Jurkat, Clone E6-1 (cell line): ENCODE results near the gene UCK2.

ENCODE experiments used
- DNase-seq: peaks from one replicate; pipeline ENCODE4 v3.0.0-alpha.2; 2011; ENCODE audit warnings: low read depth, low spot score
- H3K4me3 ChIP-seq: 2 replicates; pipeline ENCODE4 v1.5.1; 2011; ENCODE audit warnings: mild to moderate bottlenecking, low read length, control low read depth, moderate library complexity

The UCK2 gene

DNA sequence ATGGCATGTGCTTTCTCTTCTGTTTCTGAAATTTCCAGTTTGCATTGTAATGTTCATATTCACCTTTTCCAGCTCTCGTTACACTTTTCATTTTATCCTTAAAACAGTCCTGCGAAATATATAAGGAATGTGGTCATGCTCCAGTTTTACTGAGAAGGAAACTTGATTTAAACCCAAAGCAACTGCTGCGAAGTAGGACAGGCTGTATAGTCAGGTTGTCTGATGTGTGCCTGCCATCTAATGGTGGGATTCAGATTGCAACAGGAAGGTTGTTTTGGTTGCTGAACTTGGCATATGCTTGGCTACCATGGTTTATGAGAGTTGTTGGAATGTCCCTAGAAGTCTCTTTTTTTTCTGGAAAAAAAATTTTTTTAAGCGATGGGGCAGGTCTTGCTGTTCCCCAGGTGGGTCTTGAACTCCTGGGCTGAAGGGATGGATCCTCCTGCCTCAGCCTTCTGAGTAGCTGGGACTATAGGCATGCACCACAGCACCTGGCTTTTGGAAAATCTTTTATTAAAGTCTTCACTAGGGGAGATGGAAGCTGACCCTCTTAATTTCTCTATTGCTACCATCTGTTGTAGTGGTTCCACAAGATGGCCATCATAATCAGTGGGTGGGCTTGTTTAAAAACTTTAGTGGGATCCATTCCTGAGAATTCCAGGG lies 86.9 kb downstream of the UCK2 start:
- no peak overlapping the region for H3K4me3 ChIP-seq
- DNase-seq: peak; percentile 84

DNA sequence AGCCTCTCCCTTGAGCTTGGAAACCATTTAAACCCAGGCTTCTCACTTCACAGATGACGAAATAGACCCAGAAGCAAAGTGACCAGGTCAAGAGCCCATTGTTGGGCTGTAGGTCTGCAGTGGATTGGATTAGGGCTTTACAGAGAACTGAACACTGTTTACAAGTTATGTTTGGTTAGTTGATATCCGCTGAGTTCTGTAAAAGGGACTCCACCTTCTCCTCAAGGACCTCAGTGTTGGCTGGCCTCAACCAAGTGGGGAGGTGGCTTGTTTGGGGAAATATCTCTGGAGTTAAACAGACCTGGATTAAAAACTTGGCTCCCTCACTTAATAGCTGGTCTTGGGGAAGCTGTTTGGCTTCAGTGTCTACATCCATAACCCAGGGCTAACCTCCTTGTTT lies 88.1 kb downstream of the UCK2 start:
- H3K4me3 ChIP-seq: no peak overlapping the region
- no peak for DNase-seq

DNA sequence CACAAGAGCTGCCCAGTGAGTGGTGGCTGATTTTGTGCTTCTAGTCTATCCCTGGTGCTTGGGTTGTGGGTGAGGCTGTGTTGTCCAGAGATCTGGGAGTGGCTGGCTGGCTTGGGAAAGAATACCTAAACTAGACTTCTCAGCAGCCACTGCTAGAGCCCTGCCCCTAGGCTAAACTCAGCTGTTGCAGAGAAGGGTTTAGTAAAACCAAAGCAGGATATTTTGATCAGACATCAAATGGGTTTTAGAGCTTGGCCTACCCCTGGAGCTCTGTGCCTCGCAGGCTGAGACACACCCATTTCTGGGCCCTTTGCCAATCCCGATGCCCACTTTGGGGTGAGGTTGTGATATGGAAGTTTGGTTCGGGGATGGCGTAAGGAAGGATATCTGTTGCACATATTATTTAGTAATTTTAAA lies 88.5 kb downstream of the UCK2 start:
- no peak for DNase-seq
- H3K4me3 ChIP-seq: no peak overlapping the region

DNA sequence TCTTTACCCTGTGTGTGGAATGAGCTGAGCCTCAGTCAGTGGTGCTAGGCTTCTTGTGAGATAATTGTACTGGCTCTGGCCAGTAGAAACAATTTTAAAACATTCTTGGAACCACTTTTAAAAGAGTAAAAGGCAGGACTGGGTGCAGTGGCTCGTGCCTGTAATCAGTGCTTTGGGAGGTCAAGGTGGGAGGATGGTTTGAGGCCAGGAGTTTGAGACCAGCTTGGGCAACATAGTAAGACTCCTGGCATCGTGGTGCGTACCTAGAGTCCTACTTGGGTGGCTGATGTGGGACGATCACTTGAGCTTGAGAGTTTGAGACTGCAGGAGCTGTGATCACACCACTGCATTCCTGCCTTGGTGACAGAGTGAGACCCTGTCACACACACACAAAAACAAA lies 89.8 kb downstream of the UCK2 start:
- no peak overlapping the region for H3K4me3 ChIP-seq
- no peak for DNase-seq

DNA sequence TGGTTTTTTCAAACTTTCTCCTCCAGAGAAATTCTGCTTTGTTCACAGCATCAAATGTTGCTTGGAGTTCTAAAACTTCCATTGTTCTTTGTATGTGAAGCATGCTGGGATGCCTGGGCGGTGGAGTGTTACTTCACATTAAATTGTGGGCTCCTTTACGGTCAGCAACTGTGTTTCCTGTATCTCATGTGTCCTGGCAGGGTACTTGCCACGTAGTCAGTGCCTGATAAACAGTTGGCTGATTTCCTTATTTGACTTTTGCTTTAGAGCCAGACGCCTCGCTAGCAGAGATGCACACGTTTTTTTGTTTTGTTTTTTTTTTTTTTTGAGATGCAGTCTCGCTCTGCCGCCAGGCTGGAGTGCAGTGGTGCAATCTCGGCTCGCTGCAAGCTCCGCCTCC lies 96.7 kb downstream of the UCK2 start:
- H3K4me3 ChIP-seq: no peak overlapping the region
- DNase-seq: no peak

DNA sequence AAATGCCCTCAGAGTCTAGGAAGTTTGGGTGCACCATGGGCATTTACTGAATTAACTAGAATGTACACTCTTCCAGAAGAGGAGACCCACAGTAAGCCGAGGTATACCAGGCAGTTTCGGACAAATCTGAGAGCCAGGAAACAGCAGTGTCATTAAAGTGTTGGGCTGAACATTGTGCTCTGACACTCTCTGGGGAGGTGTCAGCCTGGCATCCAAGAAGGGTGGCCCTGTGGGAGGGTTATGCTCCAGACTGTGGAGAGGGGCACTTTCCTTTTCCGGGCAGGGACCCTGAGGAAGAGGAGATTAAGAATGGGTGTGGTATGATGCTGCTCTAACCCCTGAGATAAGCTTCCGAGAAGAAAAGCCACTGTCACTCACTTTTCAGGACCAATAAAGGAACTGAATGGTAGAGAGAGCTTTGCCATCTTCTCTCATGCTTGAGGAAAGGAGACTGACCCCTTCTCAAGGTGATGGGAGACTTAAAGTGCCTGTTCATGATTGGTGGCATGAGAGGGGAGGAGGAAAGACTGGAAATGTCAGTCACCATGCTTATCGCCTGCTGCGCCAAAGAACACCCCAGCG lies 98.2 kb downstream of the UCK2 start:
- H3K4me3 ChIP-seq: no peak overlapping the region
- no peak for DNase-seq

DNA sequence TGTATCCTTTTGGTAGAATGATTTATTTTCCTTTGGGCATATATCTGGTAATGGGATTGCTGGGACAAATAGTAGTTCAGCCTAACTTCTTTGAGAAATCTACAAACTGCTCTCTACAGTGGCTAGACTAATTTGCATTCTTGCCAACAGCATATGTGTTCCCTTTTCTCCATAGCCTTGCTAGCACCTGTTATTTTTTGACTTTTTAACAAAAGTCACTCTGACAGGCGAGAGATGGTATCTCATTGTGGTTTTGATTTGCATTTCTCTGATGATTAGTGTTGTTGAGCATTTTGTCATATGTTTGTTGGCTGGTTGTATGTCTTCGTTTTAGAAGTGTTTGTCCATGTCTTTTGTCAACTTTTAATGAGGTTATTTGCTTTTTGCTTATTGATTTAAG lies 99.8 kb downstream of the UCK2 start:
- peak; percentile 63 for DNase-seq
- H3K4me3 ChIP-seq: no peak overlapping the region

DNA sequence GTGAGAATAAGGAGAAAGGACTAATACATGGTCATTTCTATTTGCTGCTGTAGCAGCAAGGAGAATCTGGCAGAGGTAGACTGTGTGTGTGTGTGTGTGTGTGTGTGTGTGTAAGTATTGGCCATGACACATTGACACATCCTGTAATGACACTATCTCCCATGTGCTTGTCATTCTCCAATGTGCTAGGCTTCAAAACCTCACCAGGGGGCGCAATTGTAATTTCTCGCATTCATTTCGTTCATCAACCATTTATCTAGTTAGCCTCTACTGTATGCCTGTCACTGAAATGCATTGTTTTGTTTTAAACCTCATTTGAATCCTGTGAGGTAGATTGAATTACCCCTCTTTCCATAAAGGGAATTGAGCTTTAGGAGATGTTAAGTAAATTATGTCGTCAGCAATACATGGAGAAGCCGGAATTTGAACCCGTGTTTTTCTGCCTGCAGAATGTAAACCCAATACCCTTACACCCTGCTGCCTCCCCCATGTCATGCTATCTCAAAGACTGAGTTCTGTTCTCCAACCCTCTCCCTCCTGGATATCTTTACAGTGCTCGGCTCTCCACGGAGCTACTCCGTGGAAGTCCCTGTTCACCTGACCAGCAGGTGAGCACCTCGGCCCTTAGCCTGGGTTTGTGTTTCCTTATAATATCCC lies 100.8 kb downstream of the UCK2 start:
- DNase-seq: peak; percentile 77
- no peak overlapping the region for H3K4me3 ChIP-seq

DNA sequence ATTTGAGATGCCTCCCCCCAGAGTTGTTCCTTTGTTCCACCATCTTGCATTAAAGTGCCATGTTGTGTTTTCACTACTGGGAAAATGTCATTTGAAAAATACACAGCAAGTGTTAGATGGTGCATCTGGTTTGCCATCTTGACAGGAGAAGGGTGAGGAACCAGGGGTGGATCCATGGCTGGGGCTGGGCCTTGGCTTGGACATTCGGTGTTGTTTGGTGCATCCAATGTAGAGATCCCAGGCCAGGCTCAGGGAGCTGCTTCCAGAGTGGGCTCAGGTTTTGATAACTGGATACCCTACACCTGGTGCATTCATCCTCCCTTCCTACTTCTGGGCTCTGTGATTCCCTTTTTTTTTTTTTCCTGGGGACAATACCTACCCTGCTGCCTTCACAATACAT lies 103.5 kb downstream of the UCK2 start:
- DNase-seq: no peak
- no peak overlapping the region for H3K4me3 ChIP-seq

DNA sequence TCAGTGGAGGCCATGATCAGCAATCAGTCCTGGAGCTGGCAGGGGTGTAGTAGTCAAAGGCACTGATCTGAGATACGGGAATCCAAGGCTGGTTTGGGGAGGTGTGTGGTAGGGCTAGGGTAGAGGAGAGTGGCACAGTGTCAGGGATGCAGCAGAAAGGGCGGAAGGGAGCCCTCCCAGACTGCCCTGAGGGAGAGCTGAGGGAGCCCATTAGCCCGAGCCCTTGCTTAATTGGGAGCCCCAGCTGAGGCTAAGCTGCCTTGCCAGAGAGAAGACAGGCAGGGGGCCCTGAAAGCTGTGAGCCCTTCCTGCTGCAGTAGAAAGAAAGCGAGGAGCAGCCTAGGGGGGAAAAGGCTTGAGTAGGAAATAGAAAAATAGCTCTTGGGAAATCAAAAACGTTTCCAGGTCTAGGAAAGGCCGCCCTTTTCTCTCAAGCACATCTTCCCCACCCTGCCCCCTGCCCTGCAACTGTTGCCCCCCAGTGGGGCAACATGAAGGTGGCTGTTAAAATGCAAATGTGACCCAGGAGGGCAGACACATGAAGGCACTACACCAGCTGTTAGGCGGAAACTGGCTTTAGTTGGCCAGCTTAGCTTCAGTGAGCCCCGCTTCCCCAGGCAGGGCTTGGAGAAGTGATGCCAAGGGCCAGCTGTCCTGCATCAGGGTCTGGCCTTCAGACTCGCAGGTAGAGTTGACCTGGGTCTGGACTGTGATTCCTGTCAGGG lies 106.2 kb downstream of the UCK2 start:
- DNase-seq: no peak
- H3K4me3 ChIP-seq: no peak overlapping the region

DNA sequence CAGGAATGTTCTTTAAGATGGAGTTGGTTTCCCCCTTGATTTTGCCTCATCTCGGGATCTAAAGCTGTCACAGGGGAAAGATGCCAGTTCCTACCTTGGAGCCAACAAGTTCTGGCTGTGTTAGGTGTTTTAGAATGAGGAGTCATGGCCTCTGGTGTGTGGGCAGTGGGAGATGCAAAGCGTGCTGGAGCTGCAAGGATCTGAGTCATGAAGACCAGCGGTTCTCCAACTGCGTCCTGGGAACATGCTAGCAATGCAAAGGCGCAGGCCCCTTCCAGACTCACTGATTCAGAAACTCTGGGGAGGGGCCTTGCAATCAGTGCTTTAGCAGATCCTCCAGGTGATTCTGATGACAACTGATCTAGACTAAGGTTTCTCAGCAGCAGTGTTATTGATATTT lies 109.1 kb downstream of the UCK2 start:
- no peak overlapping the region for H3K4me3 ChIP-seq
- DNase-seq: no peak

DNA sequence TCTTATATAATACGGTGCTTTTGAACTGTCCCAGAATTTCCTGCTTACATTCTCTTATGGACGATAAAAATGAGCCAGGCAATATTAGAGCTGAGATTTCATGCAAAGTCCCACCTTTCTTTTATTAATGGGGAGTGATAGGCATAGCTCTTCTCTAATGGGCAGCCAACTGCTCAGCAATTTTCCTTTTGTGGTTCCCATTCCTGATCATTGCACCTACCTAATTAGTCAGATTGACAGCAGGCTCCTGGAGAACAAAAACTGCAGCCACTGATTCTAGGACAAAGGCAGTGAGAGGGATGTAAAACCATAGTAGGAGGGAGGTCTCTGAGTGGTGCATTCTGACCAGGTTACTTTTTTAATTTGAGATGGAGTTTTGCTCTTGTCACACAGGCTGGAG lies 110.4 kb downstream of the UCK2 start:
- H3K4me3 ChIP-seq: no peak overlapping the region
- DNase-seq: no peak

DNA sequence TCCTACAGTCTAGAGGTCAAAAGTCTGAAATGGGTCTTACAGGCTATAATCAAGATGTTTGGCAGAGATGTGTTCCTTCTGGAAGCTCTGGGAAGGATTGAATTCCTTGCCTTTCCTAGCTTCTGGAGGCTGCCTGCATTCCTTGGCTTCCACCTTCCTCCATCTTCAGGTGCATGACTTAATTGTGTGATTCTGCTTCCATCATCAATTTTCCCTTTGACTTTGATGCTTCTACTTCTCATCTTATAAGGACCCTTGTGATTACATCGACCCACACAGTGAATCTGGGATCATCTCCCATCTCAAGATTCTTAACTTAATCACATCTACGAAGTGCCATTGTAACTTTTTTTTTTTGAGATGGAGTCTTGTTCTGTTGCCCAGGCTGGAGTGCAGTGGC lies 111.4 kb downstream of the UCK2 start:
- H3K4me3 ChIP-seq: no peak overlapping the region
- DNase-seq: no peak

DNA sequence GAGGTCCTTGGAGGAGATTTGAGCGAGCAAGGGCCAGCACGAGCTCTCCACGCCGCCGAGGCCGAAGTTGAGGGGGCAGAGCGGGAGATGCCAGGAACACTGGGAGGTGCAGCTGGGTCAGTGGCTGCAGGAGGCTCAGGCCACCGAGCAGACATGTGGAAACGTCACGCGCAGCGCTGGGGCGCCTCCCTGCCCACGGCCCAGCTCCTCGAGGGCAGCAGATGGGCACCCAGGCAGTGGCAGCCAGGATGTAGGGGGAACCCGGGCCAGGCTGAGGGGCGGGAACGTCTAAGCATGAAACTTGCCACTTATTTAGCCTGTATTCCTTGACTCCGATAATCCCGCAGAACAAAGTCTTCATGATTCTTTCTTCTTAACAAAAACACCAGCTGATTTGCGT lies 114.1 kb downstream of the UCK2 start:
- DNase-seq: no peak
- no peak overlapping the region for H3K4me3 ChIP-seq

DNA sequence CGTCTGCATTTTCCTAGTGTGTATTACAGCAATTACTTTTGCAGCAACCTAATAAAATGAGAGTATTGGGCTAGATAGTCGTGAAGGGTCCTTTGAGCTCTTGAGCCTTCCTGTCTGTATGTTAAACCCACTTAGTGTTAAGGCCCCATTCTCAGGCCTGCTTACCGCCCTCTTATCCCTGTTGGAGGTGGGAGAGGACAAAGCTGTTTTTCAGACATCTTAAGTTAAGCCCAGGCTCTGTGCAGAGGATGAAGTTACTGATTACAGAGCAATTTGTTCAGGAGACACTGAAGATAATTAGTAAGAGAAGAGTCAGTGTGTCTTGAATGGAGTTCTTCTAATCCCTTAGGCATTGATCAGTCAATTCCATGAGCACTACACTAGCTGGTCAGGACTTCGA lies 114.6 kb downstream of the UCK2 start:
- H3K4me3 ChIP-seq: no peak overlapping the region
- DNase-seq: no peak

DNA sequence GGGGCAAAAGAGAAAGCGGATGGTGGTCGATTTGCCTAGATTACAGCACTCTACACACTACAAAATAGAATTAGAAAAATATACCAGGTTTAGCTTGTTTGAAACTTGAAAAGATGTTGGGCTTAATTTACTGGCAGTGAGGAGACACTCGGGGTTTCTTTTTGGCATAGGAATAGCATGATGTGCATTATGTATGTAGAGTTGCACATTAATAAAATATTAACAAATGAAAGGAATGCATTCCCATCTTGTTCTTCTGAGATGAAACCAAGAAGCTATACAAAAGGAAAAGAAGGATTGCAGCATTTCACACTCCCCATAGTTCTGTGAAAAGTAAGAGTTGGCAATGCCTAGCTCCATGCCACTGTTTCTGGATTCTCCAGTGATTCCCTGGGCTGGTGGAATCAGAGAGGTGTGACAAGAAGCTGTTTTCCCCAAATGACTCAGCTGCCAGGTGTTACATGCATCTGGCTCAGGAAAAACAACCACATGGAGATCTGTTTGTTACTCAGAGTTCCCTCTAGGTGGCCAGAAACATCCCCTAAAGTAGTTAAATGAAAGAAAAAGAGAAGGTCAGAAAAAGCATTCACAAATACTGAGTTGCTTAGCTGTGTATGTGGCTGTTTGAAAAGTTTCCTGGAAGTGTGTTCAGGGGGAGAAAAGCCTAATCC lies 115.6 kb downstream of the UCK2 start:
- H3K4me3 ChIP-seq: no peak overlapping the region
- no peak for DNase-seq

DNA sequence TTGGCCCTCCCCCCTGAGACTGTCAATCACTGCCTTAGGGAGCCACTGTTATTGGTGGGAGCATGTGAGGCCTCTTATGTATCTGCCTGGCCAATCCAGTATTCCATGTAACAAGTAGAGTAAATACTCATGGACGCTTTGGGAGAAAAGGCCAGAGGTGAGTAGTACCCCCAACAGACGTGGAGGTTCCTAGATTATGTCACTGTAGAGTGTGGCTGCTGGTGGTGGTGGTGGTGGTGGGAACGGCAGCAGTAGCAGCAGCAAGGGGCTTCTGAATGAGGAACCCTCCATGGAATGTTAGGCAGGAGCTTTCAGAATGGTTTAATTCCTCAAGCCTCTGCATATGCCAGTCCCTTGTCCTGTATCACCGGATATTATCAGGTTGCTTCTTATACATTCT lies 118.5 kb downstream of the UCK2 start:
- H3K4me3 ChIP-seq: no peak overlapping the region
- no peak for DNase-seq

DNA sequence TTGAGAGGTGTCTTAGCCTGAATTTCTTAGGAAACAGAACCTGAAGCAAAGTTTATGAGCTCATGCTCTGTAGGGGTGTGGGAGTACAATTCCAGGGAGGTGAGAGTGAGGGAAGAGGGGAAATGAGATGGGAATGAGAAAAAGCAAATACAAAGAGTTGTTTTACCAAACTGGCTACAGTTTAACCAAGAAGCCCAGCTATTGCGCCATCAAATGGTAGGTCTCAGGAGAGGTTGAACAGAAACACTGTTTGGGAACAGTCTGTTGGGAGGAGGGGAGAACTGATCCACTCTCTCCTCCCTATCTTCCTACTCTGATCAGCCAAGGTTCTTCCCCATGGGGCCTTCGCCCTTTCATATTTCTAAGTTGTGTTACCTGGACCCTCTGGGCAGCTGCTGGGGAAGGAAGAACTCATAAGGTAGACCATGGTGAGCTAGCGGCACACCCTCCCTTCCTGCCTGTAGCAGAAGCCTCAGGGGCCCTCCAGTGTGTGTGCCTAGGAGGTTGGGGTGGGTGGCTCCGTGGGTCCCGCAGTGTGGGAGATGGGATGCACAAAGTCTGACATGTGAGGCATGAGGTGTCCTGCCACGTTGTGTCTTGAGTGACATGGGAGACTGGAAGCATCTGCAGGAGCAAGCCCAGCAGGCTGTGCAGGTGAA lies 120.5 kb downstream of the UCK2 start:
- no peak for DNase-seq
- H3K4me3 ChIP-seq: no peak overlapping the region
